H1 (cell line): ENCODE results near the gene SERPINB13. TPM values are rescaled to one million over a fixed set of nuclear protein-coding genes. Genes with fewer than 3 reads are reported as not detected.

Source experiments
- CTCF ChIA-PET: fragments of 300-600 bp; sonication (Branson Sonifier 250); formaldehyde crosslinking; loops from one replicate; lab custom pipeline; 2021; ENCODE audit not compliant: partially characterized antibody; lab: Charles Lee
- POLR2A ChIA-PET: fragments of 300-600 bp; sonication (Branson Sonifier 250); formaldehyde crosslinking; loops from one replicate; lab custom pipeline; 2021; ENCODE audit warnings: inconsistent platforms; ENCODE audit not compliant: partially characterized antibody; lab: Charles Lee
- DNase-seq, 2 experiments: peaks; one replicate each; pipeline versions ENCODE4 v3.0.0 to v3.0.0-alpha.2; 2010 to 2022; ENCODE audit warnings: low spot score in 2 of 2, low read depth in 1 of 2, mixed read lengths in 1 of 2
- FAIRE-seq: peaks from 2 replicates; lab custom pipeline; 2011; peaks lifted over from hg19 to GRCh38; lab: Jason Lieb, UNC
- H2AFZ ChIP-seq: 2 replicates; pipeline ENCODE4 v1.8.1; 2012; ENCODE audit warnings: low read length, inconsistent platforms
- H2AK5ac ChIP-seq: 2 replicates; pipeline ENCODE4 v1.6.1; 2013; ENCODE audit warnings: low read depth, low read length
- H2BK120ac ChIP-seq: replicated peaks from 2 replicates; pipeline ENCODE3; 2013; ENCODE audit warnings: low read depth, low read length, inconsistent platforms
- H2BK12ac ChIP-seq: 2 replicates; pipeline ENCODE4 v1.6.1; 2013; ENCODE audit warnings: low read depth, low read length
- H2BK15ac ChIP-seq: 2 replicates; pipeline ENCODE4 v1.6.1; 2013; ENCODE audit warnings: low read length
- H2BK20ac ChIP-seq: 2 replicates; pipeline ENCODE4 v1.6.1; 2013; ENCODE audit warnings: low read length
- H2BK5ac ChIP-seq: 2 replicates; pipeline ENCODE4 v1.6.1; 2013; ENCODE audit warnings: low read depth, low read length
- H3K14ac ChIP-seq: 2 replicates; pipeline ENCODE4 v1.6.1; 2013; ENCODE audit warnings: inconsistent platforms; ENCODE audit not compliant: insufficient read length
- H3K18ac ChIP-seq: 2 replicates; pipeline ENCODE4 v1.6.1; 2013; ENCODE audit warnings: low read length; ENCODE audit errors: extremely low read depth
- H3K23ac ChIP-seq: 2 replicates; pipeline ENCODE4 v1.6.1; 2013; ENCODE audit warnings: inconsistent platforms; ENCODE audit not compliant: insufficient read length
- H3K23me2 ChIP-seq: 2 replicates; pipeline ENCODE4 v1.6.1; 2013; ENCODE audit warnings: low read depth, low read length
- H3K27ac ChIP-seq: 2 replicates; pipeline ENCODE4 v1.6.1; 2011; ENCODE audit warnings: low read depth, low read length, inconsistent platforms
- H3K27me3 ChIP-seq, 4 experiments: replicated peaks in 1 of 4; 1 replicate in 1 of 4; 2 replicates in 3 of 4; pipeline versions ENCODE4 v1.6.1 to v1.8.1; 2011 to 2013; ENCODE audit warnings: low read length in 3 of 4, mild to moderate bottlenecking in 3 of 4, inconsistent platforms in 2 of 4, mixed read lengths in 2 of 4, moderate library complexity in 1 of 4; ENCODE audit not compliant: control insufficient read depth in 3 of 4, insufficient read depth in 3 of 4; ENCODE audit errors: extremely low read depth in 1 of 4
- H3K36me3 ChIP-seq, 4 experiments: 2 replicates each; pipeline versions ENCODE4 v1.6.1 to v1.8.1; 2011 to 2013; ENCODE audit warnings: mild to moderate bottlenecking in 4 of 4, low read length in 3 of 4, moderate library complexity in 2 of 4, control low read depth in 1 of 4, inconsistent platforms in 1 of 4; ENCODE audit not compliant: insufficient read depth in 4 of 4, control insufficient read depth in 2 of 4
- H3K4ac ChIP-seq: replicated peaks from 2 replicates; pipeline ENCODE3; 2013; ENCODE audit warnings: low read length, low read depth, mixed read lengths, inconsistent platforms; ENCODE audit not compliant: insufficient read length
- H3K4me1 ChIP-seq, 4 experiments: replicated peaks in 1 of 4; 1 replicate in 1 of 4; 2 replicates in 3 of 4; pipeline versions ENCODE4 v1.6.1 to v1.8.1; 2011 to 2013; ENCODE audit warnings: low read length in 3 of 4, inconsistent platforms in 2 of 4, mixed read lengths in 1 of 4; ENCODE audit not compliant: insufficient read depth in 4 of 4, control insufficient read depth in 3 of 4
- H3K4me2 ChIP-seq, 2 experiments: 2 replicates each; pipeline versions ENCODE4 v1.6.1 to v1.8.1; 2011 to 2013; ENCODE audit warnings: low read depth in 2 of 2, low read length in 2 of 2, control low read depth in 1 of 2, inconsistent platforms in 1 of 2, mild to moderate bottlenecking in 1 of 2; ENCODE audit not compliant: insufficient read depth in 1 of 2
- H3K4me3 ChIP-seq, 4 experiments: fragments of 200-600, 300-600 bp in 1 of 4; sonication (generic), shearing (Covaris generic), sonication (Bioruptor Twin) in 1 of 4; 2 replicates each; pipeline versions ENCODE4 v1.5.1 to v1.8.1; 2011 to 2016; ENCODE audit warnings: low read length in 4 of 4, low read depth in 3 of 4, control low read depth in 2 of 4, inconsistent platforms in 2 of 4, mild to moderate bottlenecking in 2 of 4, mixed read lengths in 1 of 4, moderate library complexity in 1 of 4; ENCODE audit not compliant: insufficient read depth in 2 of 4; ENCODE audit errors: extremely low read depth in 1 of 4
- H3K56ac ChIP-seq: replicated peaks from 2 replicates; pipeline ENCODE3; 2013; ENCODE audit warnings: low read depth, mild to moderate bottlenecking, mixed read lengths, low read length, inconsistent platforms; ENCODE audit not compliant: insufficient read length
- H3K79me1 ChIP-seq: 2 replicates; pipeline ENCODE4 v1.6.1; 2013; ENCODE audit warnings: low read depth, low read length, control low read depth
- H3K79me2 ChIP-seq, 2 experiments: 2 replicates each; pipeline versions ENCODE4 v1.6.1 to v1.8.1; 2012 to 2013; ENCODE audit warnings: low read length in 2 of 2, mild to moderate bottlenecking in 2 of 2, inconsistent platforms in 1 of 2; ENCODE audit not compliant: insufficient read depth in 2 of 2, control insufficient read depth in 1 of 2
- H3K9ac ChIP-seq, 4 experiments: replicated peaks in 1 of 4; 1 replicate in 1 of 4; 2 replicates in 3 of 4; pipeline versions ENCODE4 v1.6.1 to v1.8.1; 2011 to 2013; ENCODE audit warnings: low read depth in 3 of 4, low read length in 3 of 4, control low read depth in 2 of 4, mild to moderate bottlenecking in 2 of 4, moderate library complexity in 2 of 4, inconsistent platforms in 1 of 4; ENCODE audit errors: extremely low read depth in 1 of 4
- H3K9me3 ChIP-seq, 2 experiments: 2 replicates each; pipeline versions ENCODE4 v1.6.1 to v1.8.1; 2012 to 2013; ENCODE audit warnings: mild to moderate bottlenecking in 2 of 2, moderate library complexity in 2 of 2, control low read depth in 1 of 2, inconsistent platforms in 1 of 2, low read depth in 1 of 2, low read length in 1 of 2, mixed read lengths in 1 of 2; ENCODE audit not compliant: insufficient read depth in 2 of 2
- H4K20me1 ChIP-seq, 2 experiments: replicated peaks in 1 of 2; 2 replicates each; pipeline versions ENCODE3 to v1.8.1; 2011 to 2013; ENCODE audit warnings: inconsistent platforms in 2 of 2, low read length in 2 of 2, mild to moderate bottlenecking in 1 of 2; ENCODE audit not compliant: insufficient read depth in 2 of 2, control insufficient read depth in 1 of 2
- H4K5ac ChIP-seq: 2 replicates; pipeline ENCODE4 v1.6.1; 2013; ENCODE audit warnings: low read length, low read depth, mixed read lengths, inconsistent platforms; ENCODE audit not compliant: insufficient read length
- H4K8ac ChIP-seq: 2 replicates; pipeline ENCODE4 v1.8.0; 2013; ENCODE audit warnings: mild to moderate bottlenecking, moderate library complexity, low read length, inconsistent platforms; ENCODE audit not compliant: insufficient read depth; ENCODE audit errors: extremely low read depth
- H4K91ac ChIP-seq: replicated peaks from 2 replicates; pipeline ENCODE3; 2013; ENCODE audit warnings: low read length, mixed read lengths, inconsistent platforms; ENCODE audit not compliant: insufficient read length
- RAD21 ChIP-seq, 2 experiments: IDR thresholded peaks in 1 of 2; conservative IDR thresholded peaks in 1 of 2; 2 replicates each; pipeline ENCODE4 v1.6.1; 2011; ENCODE audit warnings: low read depth in 2 of 2, low read length in 2 of 2, improper control_type of control experiment in 1 of 2, inconsistent platforms in 1 of 2, mild to moderate bottlenecking in 1 of 2, moderate library complexity in 1 of 2
- SIRT6 ChIP-seq: IDR thresholded peaks from one replicate; pipeline ENCODE4 v1.7.1; 2012; ENCODE audit warnings: low read length, inconsistent platforms
- SP1 ChIP-seq: IDR thresholded peaks from 2 replicates; pipeline ENCODE4 v1.6.1; 2011; ENCODE audit warnings: low read depth, low read length
- ZNF274 ChIP-seq: IDR thresholded peaks from 2 replicates; pipeline ENCODE4 v1.7.0; 2012; ENCODE audit warnings: low read length, borderline replicate concordance; ENCODE audit errors: extremely low read depth
- WGBS, 2 experiments: shearing (Covaris generic) in 1 of 2; methylation state at CpG; one replicate each; pipeline versions ENCODE4 v1.1.6 to v1.1.7; 2013 to 2015; ENCODE audit warnings: low lambda C conversion rate in 2 of 2, mixed read lengths in 2 of 2, inconsistent platforms in 1 of 2, low coverage in 1 of 2, missing lambda C conversion rate in 1 of 2; ENCODE audit not compliant: insufficient replicate concordance in 2 of 2, insufficient coverage in 1 of 2, insufficient read length in 1 of 2; ENCODE audit errors: extremely low coverage in 1 of 2, missing lambda C conversion rate in 1 of 2; 5-methylcytosine and 5-hydroxymethylcytosine counted together
- polyA plus RNA-seq, 7 experiments: library from polyadenylated mRNA; depleted of rRNA in 3 of 7; stranded (reverse) in 5 of 7; unstranded in 2 of 7; fragments of >200 nt in 5 of 7; fragments of 200-250 nt in 2 of 7; gene quantifications; 1 replicate in 5 of 7; 2 replicates in 1 of 7; 4 replicates in 1 of 7; pipeline versions ENCODE4 v1.2.1 to v1.2.3, GENCODE V29; 2011 to 2013; ENCODE audit warnings: missing spikeins in 2 of 7, mixed read lengths in 2 of 7
- total RNA-seq: library from RNA; stranded (reverse); fragmentation: NEBNext Ultra II Directional; extraction: Animal tissue kit (Norgen Biotek cat#: 25700); gene quantifications from 2 replicates; pipeline ENCODE4 v1.2.1, GENCODE V29; 2021
- TF ChIP-seq, protein P1 (sequence below), 3 experiments: IDR thresholded peaks; 1 replicate in 2 of 3; 2 replicates in 1 of 3; pipeline versions ENCODE4 v1.5.1 to v1.6.1; 2011; ENCODE audit warnings: low read length in 3 of 3, mild to moderate bottlenecking in 3 of 3, inconsistent platforms in 2 of 3, low read depth in 1 of 3, moderate library complexity in 1 of 3; ENCODE audit not compliant: insufficient read depth in 1 of 3; ENCODE audit errors: control extremely low read depth in 1 of 3

Gene SERPINB13
- total and polyA plus RNA-seq, 2 of the 8 experiments (the other 6 are each of a cell fraction or from before 2014, with no cell fraction given) = not detected

DNA sequence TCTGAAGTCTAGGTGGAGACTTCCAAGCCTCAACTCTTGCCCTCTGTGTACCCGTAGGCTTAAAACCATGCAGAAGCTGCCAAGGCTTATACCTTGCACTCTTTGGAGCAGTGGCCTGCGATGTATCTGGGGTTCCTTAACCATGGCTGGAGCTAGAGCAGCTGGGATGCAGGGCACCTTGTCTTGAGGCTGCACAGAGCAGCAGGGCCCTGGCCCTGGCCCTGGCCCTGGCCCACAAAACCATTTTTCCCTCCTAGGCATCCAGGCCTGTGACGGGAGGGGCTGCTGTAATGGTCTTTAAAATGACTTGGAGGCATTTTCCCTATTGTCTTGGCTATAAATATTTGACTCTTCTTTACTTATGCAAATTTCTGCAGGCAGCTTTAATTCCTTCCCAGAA lies 37.7 kb downstream of the SERPINB13 start:
- H3K23ac ChIP-seq = no peak overlapping the region
- no peaks in the 10 kb centered on the region for H4K20me1 ChIP-seq
- H3K4me2 ChIP-seq = no peak overlapping the region
- no peak overlapping the region for H2BK15ac ChIP-seq
- H2AK5ac ChIP-seq = no peak overlapping the region
- no peak overlapping the region for H3K27ac ChIP-seq
- H2BK12ac ChIP-seq = no peak overlapping the region
- H4K8ac ChIP-seq = no peak overlapping the region
- ChIA-PET CTCF (no interaction called here), POLR2A (no interaction called here)
- peaks cover 0 to 2% (median 0%) of the 10 kb centered on the region in 4 experiments; a peak in 1 of 7 replicates for H3K4me1 ChIP-seq
- no peak overlapping the region for H3K4me3 ChIP-seq
- H3K18ac ChIP-seq = no peak overlapping the region
- H3K27me3 ChIP-seq = no peaks in the 10 kb centered on the region; a peak in 1 of 7 replicates
- no peaks in the 10 kb centered on the region for H3K36me3 ChIP-seq
- no peak overlapping the region for H3K4ac ChIP-seq
- H3K23me2 ChIP-seq = no peaks in the 10 kb centered on the region
- H4K91ac ChIP-seq = no peak overlapping the region
- H3K79me2 ChIP-seq = no peaks in the 10 kb centered on the region
- H3K79me1 ChIP-seq = no peaks in the 10 kb centered on the region
- FAIRE-seq = no peak
- no peak overlapping the region for H2AFZ ChIP-seq
- H3K9me3 ChIP-seq = peaks cover 28 to 29% of the 10 kb centered on the region in 2 experiments
- no peak overlapping the region for H4K5ac ChIP-seq
- H2BK20ac ChIP-seq = no peak overlapping the region
- H3K9ac ChIP-seq = no peak overlapping the region
- WGBS, 2 experiments = 92% methylated on average over 3 of the region's 3 CpGs; no CpG with 5 or more reads in 1 of the 2 experiments
- no peak overlapping the region for H2BK5ac ChIP-seq
- H3K56ac ChIP-seq = no peak overlapping the region
- H2BK120ac ChIP-seq = no peak overlapping the region
- DNase-seq = no peak
- no peak overlapping the region for H3K14ac ChIP-seq
- TF ChIP-seq RAD21 (IDR thresholded peaks at IDR 0.05 in 1 of 2, conservative IDR thresholded peaks at IDR 0.05 in 1 of 2; ENCODE audit: low read depth in 2 of 2, low read length in 2 of 2) (no peak), SP1 (no peak), SIRT6 (no peak), ZNF274 (no peak)
- TF ChIP-seq, protein P1, sequence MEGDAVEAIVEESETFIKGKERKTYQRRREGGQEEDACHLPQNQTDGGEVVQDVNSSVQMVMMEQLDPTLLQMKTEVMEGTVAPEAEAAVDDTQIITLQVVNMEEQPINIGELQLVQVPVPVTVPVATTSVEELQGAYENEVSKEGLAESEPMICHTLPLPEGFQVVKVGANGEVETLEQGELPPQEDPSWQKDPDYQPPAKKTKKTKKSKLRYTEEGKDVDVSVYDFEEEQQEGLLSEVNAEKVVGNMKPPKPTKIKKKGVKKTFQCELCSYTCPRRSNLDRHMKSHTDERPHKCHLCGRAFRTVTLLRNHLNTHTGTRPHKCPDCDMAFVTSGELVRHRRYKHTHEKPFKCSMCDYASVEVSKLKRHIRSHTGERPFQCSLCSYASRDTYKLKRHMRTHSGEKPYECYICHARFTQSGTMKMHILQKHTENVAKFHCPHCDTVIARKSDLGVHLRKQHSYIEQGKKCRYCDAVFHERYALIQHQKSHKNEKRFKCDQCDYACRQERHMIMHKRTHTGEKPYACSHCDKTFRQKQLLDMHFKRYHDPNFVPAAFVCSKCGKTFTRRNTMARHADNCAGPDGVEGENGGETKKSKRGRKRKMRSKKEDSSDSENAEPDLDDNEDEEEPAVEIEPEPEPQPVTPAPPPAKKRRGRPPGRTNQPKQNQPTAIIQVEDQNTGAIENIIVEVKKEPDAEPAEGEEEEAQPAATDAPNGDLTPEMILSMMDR (IDR thresholded peaks at IDR 0.05; ENCODE audit: control extremely low read depth in 1 of 3, insufficient read depth in 1 of 3, low read depth in 1 of 3, low read length in 3 of 3) = no peak
